ENCODE data around the gene SAE1.

The SAE1 gene

DNA sequence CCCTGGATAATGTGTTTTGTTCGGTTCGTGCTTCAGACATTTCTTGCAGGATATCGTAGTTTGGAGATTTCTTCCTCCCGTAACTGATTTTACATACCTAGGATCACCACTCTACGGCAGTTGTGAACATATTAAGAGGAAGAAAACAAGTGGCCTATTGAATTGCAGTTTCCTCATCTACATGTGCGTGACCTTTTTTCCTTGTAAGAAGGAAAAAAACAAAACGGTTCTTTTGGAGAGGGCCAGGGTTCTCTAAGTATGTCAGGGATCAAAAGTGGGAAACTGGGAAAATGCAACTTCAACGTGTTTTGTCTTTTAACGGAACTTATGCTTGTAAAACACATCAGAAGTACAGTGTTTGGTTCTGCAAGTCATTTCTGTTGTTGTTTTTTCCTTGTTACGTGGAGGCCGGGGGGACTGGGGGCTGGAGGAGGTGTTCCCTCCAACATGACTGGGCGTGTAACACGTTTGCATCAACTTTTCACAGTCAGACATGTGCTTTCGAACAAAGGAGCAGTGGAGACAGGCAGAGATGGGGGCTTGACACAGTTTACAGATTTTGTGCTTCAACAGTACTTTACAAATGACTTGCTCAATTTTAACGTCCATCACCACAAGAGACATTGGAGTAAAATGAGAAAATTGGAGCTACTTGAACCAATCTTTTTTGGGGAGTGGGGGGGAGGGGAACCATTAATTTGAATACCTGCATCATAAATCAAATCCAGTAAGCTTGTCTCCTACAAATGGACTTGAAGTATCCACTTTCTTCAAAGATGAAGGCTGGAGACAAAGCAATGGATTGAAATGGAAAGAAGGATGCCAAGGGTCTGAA, 20.9 kb upstream of the SAE1 start:
- H3K27me3 Mint-ChIP-seq (ENCODE audit: low read depth), result no peaks in the 10 kb centered on the region
- H3K27ac Mint-ChIP-seq, result peak overlapping the region; percentile 100
- H3K4me3 Mint-ChIP-seq, result peak overlapping the region; percentile 95
- no peaks in the 10 kb centered on the region for H3K9me3 Mint-ChIP-seq
- peaks cover 54% of the 10 kb centered on the region for H3K4me1 Mint-ChIP-seq (ENCODE audit: low read depth)
- peaks cover 59% of the 10 kb centered on the region for H3K36me3 Mint-ChIP-seq (ENCODE audit: low read depth)
- DNase-seq (ENCODE audit: low spot score), result peak; percentile 79

DNA sequence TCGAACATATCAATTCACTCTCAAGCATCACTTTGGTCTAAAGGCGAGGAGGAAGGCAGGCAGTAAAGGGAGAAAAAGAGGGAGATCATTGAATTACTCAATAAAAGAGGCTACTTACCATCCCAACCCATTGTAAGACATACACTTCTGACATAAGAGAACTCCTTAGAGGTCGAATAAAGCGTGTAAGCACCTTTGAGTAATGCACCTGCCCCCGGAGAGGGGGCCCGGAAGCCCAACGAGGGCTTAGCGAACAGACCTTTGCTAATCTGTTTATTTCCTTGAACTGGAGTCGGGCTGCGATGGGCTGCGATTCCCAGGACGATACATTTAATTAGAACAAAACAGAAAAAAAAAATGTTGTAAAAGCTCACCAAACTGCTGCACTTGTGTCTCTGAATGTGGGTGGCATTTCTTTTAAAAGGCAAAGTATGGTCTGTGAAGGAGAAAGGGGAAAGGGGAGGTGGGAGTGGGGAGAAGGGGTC, 20.1 kb upstream of the SAE1 start:
- H3K36me3 Mint-ChIP-seq (ENCODE audit: low read depth), result peaks cover 53% of the 10 kb centered on the region
- peak overlapping the region; percentile 95 for H3K4me3 Mint-ChIP-seq
- no peaks in the 10 kb centered on the region for H3K9me3 Mint-ChIP-seq
- no peaks in the 10 kb centered on the region for H3K27me3 Mint-ChIP-seq (ENCODE audit: low read depth)
- peak overlapping the region; percentile 100 for H3K27ac Mint-ChIP-seq
- DNase-seq (ENCODE audit: low spot score), result no peak
- H3K4me1 Mint-ChIP-seq (ENCODE audit: low read depth), result peaks cover 51% of the 10 kb centered on the region

DNA sequence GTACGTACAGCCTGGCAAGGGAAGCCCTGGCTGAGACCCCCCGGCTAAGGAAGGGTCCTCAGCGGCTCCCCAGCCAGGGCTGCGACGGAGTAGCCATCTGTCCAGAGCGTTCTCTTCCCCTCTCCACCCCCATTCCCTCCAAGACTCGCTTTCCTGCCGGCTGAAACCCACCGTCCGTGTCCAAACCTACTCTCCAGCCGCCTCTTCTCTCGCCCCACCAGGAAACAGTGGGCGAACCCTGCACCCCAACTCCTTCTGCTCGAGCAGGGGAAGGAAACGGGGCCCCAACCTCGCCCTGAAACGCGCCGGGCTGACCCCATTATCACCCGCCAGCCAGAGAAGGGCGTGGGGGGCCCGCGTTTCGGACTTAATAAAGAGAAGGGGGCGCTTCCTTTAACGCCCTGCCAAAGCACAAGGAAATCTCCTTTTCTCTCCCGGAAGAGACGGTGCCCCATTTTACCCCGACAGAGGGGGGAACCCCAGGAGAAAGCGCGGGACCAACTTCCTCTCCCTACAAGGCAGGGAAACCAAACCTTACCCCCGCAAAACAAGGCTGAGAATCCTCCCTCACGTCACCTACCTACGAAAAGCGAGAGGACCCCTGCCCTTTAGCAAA, 19.5 kb upstream of the SAE1 start:
- H3K9me3 Mint-ChIP-seq, result no peaks in the 10 kb centered on the region
- H3K4me3 Mint-ChIP-seq, result peak overlapping the region; percentile 95
- H3K36me3 Mint-ChIP-seq (ENCODE audit: low read depth), result peaks cover 48% of the 10 kb centered on the region
- DNase-seq (ENCODE audit: low spot score), result peak; percentile 47
- peaks cover 46% of the 10 kb centered on the region for H3K4me1 Mint-ChIP-seq (ENCODE audit: low read depth)
- H3K27ac Mint-ChIP-seq, result peak overlapping the region; percentile 100
- H3K27me3 Mint-ChIP-seq (ENCODE audit: low read depth), result no peaks in the 10 kb centered on the region

DNA sequence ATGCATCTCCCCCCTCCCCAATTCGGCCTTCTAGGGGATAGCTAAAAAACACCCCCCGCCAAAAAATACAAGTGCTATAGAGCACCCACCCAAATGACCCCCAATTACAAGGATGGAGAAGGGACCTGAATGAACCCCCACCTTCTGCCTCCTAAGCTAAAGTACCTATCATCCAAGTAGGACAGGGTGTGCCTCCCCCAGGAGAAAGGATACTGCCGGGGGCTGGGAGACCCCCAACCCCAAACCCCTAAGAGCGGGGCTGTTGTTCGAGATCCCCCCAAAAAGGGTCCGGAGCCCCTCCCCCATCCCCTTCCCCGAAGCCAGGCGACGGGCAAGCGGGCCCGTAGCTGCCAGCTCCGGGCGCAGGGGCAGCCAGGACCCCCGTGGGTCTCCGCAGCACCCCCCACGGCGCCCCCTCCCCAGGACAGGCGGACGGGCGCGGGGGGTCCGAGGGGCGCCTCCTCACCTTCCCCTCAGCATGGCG, 18.9 kb upstream of the SAE1 start:
- no peaks in the 10 kb centered on the region for H3K9me3 Mint-ChIP-seq
- DNase-seq (ENCODE audit: low spot score), result no peak
- peaks cover 47% of the 10 kb centered on the region for H3K36me3 Mint-ChIP-seq (ENCODE audit: low read depth)
- peak overlapping the region; percentile 100 for H3K27ac Mint-ChIP-seq
- H3K4me1 Mint-ChIP-seq (ENCODE audit: low read depth), result peaks cover 40% of the 10 kb centered on the region
- H3K27me3 Mint-ChIP-seq (ENCODE audit: low read depth), result no peaks in the 10 kb centered on the region
- peak overlapping the region; percentile 95 for H3K4me3 Mint-ChIP-seq

DNA sequence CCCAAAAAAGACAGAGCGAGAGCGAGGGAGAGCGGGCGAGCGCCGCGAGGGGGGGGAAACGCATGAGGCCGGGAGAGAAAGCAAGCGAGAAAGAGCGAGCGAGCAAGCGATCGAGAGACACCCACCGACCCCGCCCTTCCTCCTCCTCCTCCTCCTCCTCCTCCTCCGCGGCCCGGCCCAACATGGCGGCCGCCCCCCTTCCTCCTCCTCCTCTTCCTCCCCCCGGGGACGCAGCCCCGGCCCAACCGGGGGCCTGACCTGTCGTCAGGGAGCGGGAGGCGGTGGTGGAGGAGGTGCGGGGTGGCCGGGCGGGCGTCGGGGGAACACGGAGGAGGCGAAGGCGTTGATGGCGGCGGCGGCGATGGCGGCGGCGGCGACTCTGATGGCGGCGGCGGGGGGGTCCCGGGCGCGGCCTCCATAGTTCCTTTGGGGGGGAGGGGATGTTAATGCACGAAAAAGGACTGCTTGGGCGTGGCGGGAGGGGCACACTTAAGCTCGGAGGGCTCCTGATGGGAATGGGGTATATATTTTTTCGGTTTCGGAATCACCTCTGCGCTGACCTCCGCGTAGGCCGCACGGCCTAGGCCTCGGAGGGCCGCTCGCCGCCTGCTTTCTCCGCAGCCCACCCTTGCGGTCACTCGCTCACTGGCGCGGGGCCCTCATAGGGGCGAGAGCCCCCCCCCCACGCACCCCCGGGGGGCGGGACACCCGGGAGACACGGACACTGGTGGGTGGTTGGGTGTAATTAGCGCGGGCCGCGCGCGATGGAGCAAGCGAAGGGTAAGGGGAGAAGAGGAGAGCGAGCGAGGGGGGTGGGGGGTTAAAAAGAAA, 18.3 kb upstream of the SAE1 start:
- peaks cover 42% of the 10 kb centered on the region for H3K36me3 Mint-ChIP-seq (ENCODE audit: low read depth)
- no peaks in the 10 kb centered on the region for H3K9me3 Mint-ChIP-seq
- peak overlapping the region; percentile 95 for H3K4me3 Mint-ChIP-seq
- H3K4me1 Mint-ChIP-seq (ENCODE audit: low read depth), result peaks cover 33% of the 10 kb centered on the region
- H3K27ac Mint-ChIP-seq, result peak overlapping the region; percentile 100
- H3K27me3 Mint-ChIP-seq (ENCODE audit: low read depth), result no peaks in the 10 kb centered on the region
- DNase-seq (ENCODE audit: low spot score), result peak; percentile 77

DNA sequence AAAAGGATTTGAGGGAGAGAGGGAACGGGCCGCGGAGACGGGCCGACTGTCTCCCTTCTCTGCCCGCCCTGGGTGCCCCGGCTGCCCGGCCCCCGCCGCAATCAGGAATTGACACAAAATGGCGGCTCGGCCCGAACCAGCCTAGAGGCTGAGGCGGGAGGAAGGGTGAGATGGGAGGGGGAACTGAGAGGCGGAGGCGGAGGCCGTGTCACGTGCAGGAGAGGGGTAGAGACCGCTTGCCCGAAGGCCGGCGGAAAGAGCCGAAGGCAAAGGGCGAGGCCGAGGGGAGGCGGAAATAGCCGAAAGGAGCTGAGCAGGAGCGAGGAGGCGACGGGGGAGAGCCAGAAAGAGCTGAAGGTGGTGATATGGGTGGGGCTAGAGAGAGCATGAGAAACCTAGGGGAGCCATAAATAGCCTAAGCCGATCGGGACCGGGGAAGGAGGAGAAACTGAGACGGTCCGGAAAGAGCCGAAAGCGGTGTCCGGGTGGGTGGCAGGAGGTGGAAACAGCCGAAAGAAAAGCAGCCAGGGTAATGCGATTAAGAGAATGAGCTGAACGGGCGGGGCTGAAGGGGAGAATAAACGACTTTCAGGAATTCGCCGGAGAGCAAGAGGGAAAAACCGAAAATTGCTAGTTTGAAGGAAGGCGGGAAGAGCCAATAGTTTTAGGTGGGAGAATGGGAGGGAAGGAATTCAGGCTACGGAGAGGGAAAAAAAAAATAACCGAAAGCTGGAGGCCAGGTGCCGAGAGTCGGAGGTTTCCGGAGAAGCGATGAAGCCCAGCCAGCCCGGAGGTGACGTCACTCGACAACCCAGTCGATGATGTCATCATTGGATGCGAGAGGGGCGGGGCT, 17.4 kb upstream of the SAE1 start, which contains the start of gene ZC3H4:
Gene ZC3H4 (minus strand): TSS at position 780 of the 853 bp plus-strand sequence. CDS start 1,192 bp downstream, outside the sequence.
- Mint-ChIP-seq H3K4me1 (ENCODE audit: low read depth) (peaks cover 25% of the 10 kb centered on the region), H3K9me3 (no peaks in the 10 kb centered on the region), H3K36me3 (ENCODE audit: low read depth) (peaks cover 37% of the 10 kb centered on the region), H3K27ac (peak within 1 kb of the TSS; percentile 100), H3K4me3 (peak within 1 kb of the TSS; percentile 95), H3K27me3 (ENCODE audit: low read depth) (no peaks in the 10 kb centered on the region)
- peak; percentile 99 for DNase-seq (ENCODE audit: low spot score)

DNA sequence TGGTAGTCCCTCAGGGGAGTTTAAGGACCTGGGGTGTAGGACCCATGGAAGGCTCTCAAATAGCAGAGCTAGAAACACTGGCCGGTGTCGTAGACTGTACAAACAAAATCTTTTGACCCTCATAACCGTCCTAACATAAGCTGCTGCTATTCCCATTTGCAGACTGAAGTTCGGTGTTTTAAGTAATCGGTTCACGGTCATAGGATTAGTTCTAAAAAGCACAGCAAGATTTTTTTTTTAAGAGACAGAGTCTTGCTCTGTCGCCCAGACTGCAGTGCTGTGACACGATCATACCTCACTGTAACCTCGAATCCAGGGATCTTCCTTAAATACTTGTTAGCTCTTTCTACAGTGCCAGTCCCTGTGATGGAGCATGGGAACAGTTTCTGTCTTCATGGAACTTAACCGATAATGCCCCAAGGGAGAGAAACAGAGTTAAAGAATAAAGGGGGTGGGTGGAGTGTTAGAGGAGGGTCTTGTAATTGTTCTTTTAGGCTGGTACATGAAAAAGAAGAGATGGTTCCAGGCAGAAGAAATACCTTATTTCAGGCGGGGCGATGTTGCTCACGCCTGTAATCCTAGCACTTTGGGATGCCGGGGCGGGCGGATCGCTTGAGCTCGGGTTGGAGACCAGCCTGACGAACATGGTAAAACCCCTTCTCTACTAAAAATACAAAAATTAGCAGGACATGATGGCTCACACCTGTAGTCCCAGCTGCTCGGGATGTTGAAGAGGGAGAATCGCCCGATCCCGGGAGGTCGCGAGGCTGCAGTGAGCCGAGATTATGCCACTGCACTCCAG, 16.6 kb upstream of the SAE1 start:
- DNase-seq (ENCODE audit: low spot score), result no peak
- peak overlapping the region; percentile 100 for H3K27ac Mint-ChIP-seq
- H3K9me3 Mint-ChIP-seq, result no peaks in the 10 kb centered on the region
- peaks cover 18% of the 10 kb centered on the region for H3K4me1 Mint-ChIP-seq (ENCODE audit: low read depth)
- H3K27me3 Mint-ChIP-seq (ENCODE audit: low read depth), result no peaks in the 10 kb centered on the region
- peaks cover 30% of the 10 kb centered on the region for H3K36me3 Mint-ChIP-seq (ENCODE audit: low read depth)
- H3K4me3 Mint-ChIP-seq, result peak overlapping the region; percentile 95

DNA sequence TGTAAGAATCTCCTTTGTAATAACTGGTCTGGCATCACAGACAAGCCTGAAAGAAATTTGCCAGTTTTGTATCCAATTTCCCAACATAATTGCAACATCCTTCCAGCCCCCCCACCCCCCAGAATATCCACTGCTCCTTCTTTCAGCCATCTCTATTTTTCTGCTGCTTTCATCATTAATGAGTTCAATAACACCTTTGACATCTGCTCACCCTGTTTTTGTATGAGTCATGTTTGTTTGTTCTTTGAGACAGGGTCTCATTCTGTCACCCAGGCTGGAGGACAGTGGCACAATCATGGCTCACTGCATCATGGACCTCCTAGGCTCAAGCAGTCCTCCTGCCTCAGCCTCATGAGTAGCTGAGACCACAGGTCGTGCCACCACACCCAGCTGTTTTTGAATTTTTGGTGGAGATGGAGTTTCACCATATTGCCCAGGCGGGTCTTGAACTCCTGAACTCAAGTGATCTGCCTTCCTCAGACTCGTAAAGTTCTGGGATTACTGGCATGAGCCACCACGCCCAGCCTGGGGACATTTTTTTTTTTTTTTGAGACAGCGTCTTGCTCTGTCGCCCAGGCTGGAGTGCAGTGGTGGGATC, 10.1 kb upstream of the SAE1 start:
- H3K4me3 Mint-ChIP-seq, result no peak overlapping the region
- no peaks in the 10 kb centered on the region for H3K27me3 Mint-ChIP-seq (ENCODE audit: low read depth)
- no peaks in the 10 kb centered on the region for H3K9me3 Mint-ChIP-seq
- H3K27ac Mint-ChIP-seq, result no peak overlapping the region
- H3K4me1 Mint-ChIP-seq (ENCODE audit: low read depth), result peaks cover 2% of the 10 kb centered on the region
- no peak for DNase-seq (ENCODE audit: low spot score)
- H3K36me3 Mint-ChIP-seq (ENCODE audit: low read depth), result no peaks in the 10 kb centered on the region

DNA sequence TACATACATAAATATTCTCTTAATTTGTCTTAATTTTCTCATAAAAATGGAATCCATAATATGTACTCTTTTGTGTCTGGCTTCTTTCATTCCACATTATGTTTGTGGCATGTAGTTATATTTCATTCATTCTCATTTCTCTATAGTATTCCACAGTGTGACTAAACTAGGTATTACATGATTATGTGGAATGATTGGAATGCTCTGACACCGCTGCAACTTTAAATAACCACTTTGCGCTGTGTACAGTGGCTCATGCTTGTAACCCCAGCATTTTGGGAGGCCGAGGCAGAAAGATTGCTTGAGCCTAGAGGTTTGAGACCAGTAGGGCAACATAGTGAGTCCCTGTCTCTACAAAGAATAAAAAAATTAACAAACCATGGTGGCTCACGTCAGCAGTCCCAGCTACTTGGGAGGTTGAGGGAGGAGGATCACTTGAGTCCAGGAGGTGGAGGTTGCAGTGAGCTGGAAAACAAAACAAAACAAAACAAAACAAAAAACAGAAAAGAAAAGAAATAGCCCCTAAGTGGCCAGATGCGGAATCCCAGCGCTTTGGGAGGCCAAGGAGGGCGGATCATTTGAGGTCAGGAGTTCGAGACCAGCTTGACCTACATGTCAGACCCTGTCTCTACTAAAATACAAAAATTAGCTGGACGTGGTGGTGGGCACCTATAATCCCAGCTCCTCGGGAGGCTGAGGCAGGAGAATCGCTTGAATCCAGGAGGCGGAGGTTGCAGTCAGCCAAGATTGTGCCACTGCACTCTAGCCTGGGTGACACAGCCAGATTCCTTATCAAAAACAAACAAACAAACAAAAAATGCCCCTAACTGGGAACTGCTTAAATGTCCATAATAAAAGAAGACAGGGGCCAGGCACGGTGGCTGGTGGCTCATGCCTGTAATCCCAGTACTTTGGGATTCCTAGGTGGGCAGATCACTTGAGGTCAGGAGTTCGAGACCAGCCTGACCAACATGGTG, 8.0 kb upstream of the SAE1 start:
- no peak for DNase-seq (ENCODE audit: low spot score)
- Mint-ChIP-seq H3K27me3 (ENCODE audit: low read depth) (no peaks in the 10 kb centered on the region), H3K4me3 (no peak overlapping the region), H3K27ac (no peak overlapping the region), H3K4me1 (ENCODE audit: low read depth) (peaks cover 2% of the 10 kb centered on the region), H3K9me3 (no peaks in the 10 kb centered on the region), H3K36me3 (ENCODE audit: low read depth) (no peaks in the 10 kb centered on the region)

DNA sequence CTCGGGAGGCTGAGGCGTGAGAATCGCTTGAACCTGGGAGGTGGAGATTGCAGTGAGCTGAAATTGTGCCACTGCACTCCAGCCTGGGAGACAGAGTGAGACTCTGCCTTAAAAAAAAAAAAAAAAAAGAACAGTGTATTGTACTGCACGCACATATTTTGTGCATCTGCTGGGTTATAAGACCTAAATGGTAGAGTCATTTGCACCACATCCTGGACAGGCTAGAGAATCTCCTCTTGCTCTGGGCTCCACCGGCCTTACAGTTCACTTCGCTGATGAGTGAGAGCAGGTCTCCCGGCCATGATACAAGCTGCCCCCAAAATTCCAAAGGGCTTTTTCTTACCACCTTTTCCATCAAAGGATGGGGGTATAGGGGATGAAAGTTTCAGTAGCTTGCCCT, 7.2 kb upstream of the SAE1 start:
- DNase-seq (ENCODE audit: low spot score), result no peak
- Mint-ChIP-seq H3K4me3 (no peak overlapping the region), H3K4me1 (ENCODE audit: low read depth) (peaks cover 2% of the 10 kb centered on the region), H3K27ac (no peak overlapping the region), H3K9me3 (no peaks in the 10 kb centered on the region), H3K36me3 (ENCODE audit: low read depth) (no peaks in the 10 kb centered on the region), H3K27me3 (ENCODE audit: low read depth) (no peaks in the 10 kb centered on the region)

DNA sequence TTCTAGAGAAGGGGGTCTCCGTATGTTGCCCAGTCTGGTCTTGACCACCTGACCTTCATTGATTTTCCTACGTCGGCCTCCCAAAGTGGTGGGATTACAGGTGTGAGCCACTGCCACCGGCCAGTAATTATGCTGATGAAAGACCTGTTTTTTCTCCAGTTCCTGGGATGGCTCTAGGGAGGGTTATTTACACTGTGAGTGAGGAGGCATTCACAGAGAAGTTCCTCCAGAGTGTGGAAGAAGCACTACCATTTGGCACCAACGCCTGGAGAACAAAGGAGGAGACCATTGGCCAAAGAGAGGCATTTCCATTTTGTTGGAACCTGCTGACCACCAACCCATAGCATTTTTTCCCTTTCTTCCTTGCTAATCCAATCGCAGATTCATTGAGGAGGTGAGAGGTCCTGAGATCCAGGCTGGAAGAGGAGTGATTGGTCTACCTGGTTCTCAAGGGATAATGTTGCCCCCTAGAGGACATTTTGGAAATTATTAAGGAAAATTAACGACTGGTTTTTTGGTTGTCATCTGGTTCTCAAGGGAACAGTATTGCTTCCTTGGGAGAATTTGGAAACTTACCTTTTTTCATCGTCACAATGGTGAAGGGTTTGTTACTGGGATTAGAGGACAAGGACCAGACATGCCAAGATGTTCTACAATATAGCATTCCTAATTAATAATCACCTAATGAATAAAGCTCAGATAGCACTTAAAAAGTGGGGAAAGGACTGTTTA, 5.5 kb upstream of the SAE1 start:
- Mint-ChIP-seq H3K27ac (no peak overlapping the region), H3K27me3 (ENCODE audit: low read depth) (no peaks in the 10 kb centered on the region), H3K9me3 (peaks cover 2% of the 10 kb centered on the region), H3K4me1 (ENCODE audit: low read depth) (peaks cover 2% of the 10 kb centered on the region), H3K4me3 (no peak overlapping the region), H3K36me3 (ENCODE audit: low read depth) (no peaks in the 10 kb centered on the region)
- no peak for DNase-seq (ENCODE audit: low spot score)

All from T-helper 2 cell treated with Interferon-gamma antibody and Interleukin-4, amounts not matched to agents 5 μg/mL and 100 μg/mL, for 36 hours (primary cell).